SU-DHL-6 (cell line): ENCODE results near the gene C3orf33.

Experiments
- CTCF ChIP-seq: fragments of 200-600 bp; sonication (generic); IDR thresholded peaks from one replicate; pipeline ENCODE4 v1.5.1; 2017; ENCODE audit warnings: antibody characterized with exemption, mild to moderate bottlenecking, low read length, moderate library complexity; ENCODE audit not compliant: insufficient read depth, poor library complexity, severe bottlenecking
- EZH2phosphoT487 ChIP-seq: fragments of 200-600 bp; sonication (generic), shearing (Covaris generic); conservative IDR thresholded peaks from 2 replicates; pipeline ENCODE4 v1.6.1; 2018; ENCODE audit warnings: mild to moderate bottlenecking, antibody characterized with exemption, low read length, moderate library complexity, mixed read lengths

- TF ChIP-seq CTCF (no peak), EZH2phosphoT487 (no peak)
Measured at GRCh38 chr3:155846119-155846518, 40.0 kb upstream of the C3orf33 start.
